MM.1S (cell line): ENCODE results near the gene BCL10.

Experiments
- CTCF ChIP-seq: fragments of 300-600 bp; sonication (generic); IDR thresholded peaks from 2 replicates; pipeline ENCODE4 v1.5.1; 2016; ENCODE audit warnings: antibody characterized with exemption, low read length, mixed read lengths
- EZH2 ChIP-seq: fragments of 300-600 bp; sonication (generic); optimal IDR thresholded peaks from 2 replicates; pipeline ENCODE3; 2017; ENCODE audit warnings: low read depth, mild to moderate bottlenecking, antibody characterized with exemption, low read length, mixed read lengths
- EZH2phosphoT487 ChIP-seq: fragments of 300-600 bp; sonication (generic); IDR thresholded peaks from 2 replicates; pipeline ENCODE4 v1.6.1; 2018; ENCODE audit warnings: antibody characterized with exemption, low read length

GRCh38 chr1:85321237-85321964, 45.0 kb upstream of the BCL10 start:
- TF ChIP-seq CTCF (no peak), EZH2 (no peak), EZH2phosphoT487 (no peak)
